GM19099 (cell line): ENCODE data around the gene RASAL1.

Experiments
- POLR2A ChIP-seq: IDR thresholded peaks from 3 replicates; pipeline ENCODE4 v1.6.1; 2011; ENCODE audit warnings: low read depth; ENCODE audit not compliant: insufficient read length; ENCODE audit errors: extremely low read depth

The RASAL1 gene

GRCh38 chr12:113070117-113070906, 65.2 kb downstream of the RASAL1 start:
- no peak for TF ChIP-seq POLR2A

DNA sequence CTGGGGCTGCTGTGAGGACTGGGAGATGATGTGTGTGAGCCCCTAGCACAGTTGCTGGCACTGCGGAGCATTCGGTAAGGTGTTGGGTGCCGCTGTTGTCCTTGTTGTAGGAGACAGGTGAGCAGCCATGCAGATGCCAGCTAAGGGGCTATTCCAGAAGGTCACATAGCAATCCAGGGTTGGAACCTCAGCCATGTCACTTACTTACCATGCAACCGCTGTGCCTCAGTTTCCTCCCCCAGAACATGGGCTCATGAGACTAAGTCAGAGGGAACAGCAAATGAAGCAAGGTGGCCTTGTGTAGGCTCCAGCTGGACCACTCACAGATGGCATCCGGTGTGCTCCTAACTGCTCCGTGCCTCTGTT, 65.8 kb downstream of the RASAL1 start:
- TF ChIP-seq POLR2A: no peak

GRCh38 chr12:113069149-113069548, 66.4 kb downstream of the RASAL1 start:
- no peak for TF ChIP-seq POLR2A

DNA sequence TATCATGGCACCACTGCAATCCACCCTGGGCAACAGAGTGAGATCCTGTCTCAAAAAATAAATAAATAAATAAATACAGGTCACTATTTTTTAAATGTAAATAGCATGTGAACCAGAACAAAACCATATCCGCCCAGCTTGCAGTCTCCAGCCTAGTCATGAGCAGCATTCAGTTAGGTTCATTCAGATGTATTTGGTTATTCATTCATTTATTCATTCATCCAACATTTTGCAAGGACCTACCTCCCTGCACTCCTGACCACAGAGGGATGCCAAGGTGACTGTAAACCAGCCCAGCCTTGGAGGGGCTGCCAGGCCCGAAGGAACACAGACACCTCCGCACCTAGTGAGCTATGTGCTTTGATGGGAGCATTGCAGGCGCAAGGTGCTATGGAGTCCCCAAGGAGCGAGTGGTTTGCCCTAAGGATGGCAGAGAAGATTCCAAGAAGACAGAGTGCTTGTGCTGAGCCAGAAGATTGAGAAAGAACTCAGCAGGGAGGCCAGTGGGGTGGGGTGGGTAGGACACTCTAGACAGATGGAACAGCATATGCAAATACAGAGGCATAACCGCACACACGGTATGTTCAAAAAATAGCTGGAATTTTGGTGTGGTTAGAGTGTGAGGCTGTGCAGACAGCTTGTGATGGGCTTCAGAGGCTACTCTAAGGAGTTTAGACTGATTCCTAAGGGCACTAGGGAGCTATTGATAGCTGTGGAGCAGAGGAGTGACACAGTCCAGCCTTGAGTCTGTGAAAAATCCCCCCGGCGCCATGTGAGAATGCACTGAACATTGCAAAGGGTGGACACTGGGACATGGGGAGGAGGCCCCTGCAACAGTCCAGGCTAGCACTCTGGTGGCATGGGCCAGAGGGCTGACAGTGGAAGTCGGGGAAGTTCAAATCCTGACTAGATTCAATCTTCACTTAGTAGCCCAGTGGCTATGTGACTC, 67.3 kb downstream of the RASAL1 start:
- no peak for TF ChIP-seq POLR2A

GRCh38 chr12:113066813-113067400, 68.7 kb downstream of the RASAL1 start:
- TF ChIP-seq POLR2A: no peak

- no peak for TF ChIP-seq POLR2A
These were observed 70.2 kb downstream of the RASAL1 start for GRCh38 chr12:113065126-113066007.

- no peak for TF ChIP-seq POLR2A
These were observed 71.0 kb downstream of the RASAL1 start for GRCh38 chr12:113064395-113065125.

GRCh38 chr12:113063396-113064350, 71.9 kb downstream of the RASAL1 start:
- no peak for TF ChIP-seq POLR2A

DNA sequence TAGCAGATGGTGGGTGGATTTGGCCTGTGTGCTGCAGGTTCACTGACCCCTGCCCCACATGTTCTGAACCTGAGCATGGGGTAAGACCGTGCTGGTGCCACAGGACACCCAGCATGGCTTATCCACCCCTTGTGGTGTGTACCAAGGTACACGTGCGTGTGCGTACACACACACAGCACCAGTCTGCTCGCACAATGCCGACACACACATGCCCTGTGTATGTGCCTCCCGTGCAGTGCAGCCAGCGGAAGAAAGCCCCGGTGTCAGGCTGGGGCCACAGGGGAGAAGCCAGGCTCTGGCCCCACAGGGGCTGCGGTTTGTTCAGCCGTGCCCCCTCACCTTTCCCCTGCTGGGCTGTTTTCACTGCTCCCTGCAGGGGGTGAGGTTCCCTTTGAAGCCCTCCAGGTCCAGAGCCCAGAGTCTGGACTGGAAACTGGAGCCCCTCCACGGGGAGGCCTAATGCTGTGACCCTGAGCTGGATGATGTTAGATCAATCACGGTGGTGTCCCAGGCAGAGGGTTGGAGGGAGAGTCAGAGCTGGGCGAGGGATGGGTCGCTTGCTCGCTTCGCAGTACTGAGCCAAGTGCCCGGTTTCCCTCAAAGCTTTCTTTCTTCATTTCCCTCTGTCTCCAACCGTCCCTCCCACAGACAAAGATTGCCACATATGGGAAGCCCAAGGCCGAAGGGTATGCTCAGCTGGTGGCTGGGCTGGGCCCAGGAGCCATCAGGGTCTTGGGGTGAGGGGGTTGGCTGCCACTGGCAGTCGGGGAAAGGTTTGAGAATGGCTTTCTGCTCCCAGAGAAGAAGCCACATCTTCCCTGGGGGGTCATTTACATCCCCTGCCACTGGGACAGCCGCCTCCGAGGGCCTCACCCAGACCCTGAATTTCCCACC, 72.8 kb downstream of the RASAL1 start:
- TF ChIP-seq POLR2A: no peak

- no peak for TF ChIP-seq POLR2A
These were observed 74.4 kb downstream of the RASAL1 start for GRCh38 chr12:113061061-113061694.

DNA sequence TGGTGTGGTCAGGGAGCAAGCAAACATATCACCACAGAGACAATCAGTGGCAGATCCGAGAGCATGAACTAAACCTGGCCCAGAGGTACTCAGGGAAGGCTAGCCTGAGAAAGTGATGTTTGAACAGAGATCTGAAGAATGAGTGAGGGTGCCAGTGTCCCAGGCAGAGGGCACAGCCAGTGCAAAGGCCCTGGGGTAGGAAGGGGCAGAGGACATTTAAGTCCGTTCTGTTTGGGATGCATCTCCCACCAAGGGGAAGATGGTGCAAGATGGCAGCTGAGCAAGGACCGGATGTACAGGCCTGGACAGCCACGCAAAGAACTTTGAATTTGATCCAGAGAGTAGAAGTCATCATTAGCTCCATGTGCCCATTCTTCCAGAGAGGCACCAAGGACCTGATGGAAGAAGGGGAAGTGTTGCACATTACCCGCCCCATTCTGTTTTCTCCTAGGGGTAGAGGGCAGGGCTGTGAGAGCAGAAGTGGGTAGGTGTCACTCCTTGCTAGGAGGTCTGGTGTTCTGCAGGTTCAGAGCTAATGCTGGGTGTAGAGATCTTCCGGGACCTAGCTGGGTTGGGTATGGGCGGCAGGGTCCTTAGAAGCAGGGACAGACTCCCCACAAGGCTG, 75.1 kb downstream of the RASAL1 start:
- no peak for TF ChIP-seq POLR2A
